OCI-LY1 (cell line): Measurements from ENCODE around the gene ICAM4.

Experiments
- H2AFZ ChIP-seq: fragments of 200-600 bp; sonication (generic), shearing (Covaris generic); 2 replicates; pipeline ENCODE4 v1.6.0; 2014; ENCODE audit warnings: antibody characterized with exemption, mild to moderate bottlenecking, low read length
- H3F3A ChIP-seq: fragments of 200-600 bp; sonication (generic), shearing (Covaris generic); 2 replicates; pipeline ENCODE4 v1.6.0; 2014; ENCODE audit warnings: mild to moderate bottlenecking, antibody characterized with exemption, low read length, moderate library complexity; ENCODE audit not compliant: insufficient read depth
- H3K27ac ChIP-seq: fragments of 200-600 bp; sonication (generic); 2 replicates; pipeline ENCODE4 v1.5.1; 2014; ENCODE audit warnings: low read length, mixed run types, mild to moderate bottlenecking, low read depth; ENCODE audit not compliant: poor library complexity, severe bottlenecking
- H3K27me3 ChIP-seq: fragments of 200-600 bp; sonication (generic); 2 replicates; pipeline ENCODE4 v1.6.0; 2014; ENCODE audit warnings: antibody characterized with exemption, mild to moderate bottlenecking, low read length, moderate library complexity; ENCODE audit not compliant: insufficient read depth
- H3K36me3 ChIP-seq: fragments of 200-600 bp; sonication (generic); 2 replicates; pipeline ENCODE4 v1.6.1; 2014; ENCODE audit warnings: mild to moderate bottlenecking, antibody characterized with exemption, low read length, moderate library complexity, mixed read lengths; ENCODE audit not compliant: insufficient read depth
- H3K4me1 ChIP-seq: fragments of 200-600 bp; sonication (generic); 2 replicates; pipeline ENCODE4 v1.5.1; 2014; ENCODE audit warnings: mild to moderate bottlenecking, low read length, moderate library complexity; ENCODE audit not compliant: insufficient read depth, severe bottlenecking
- H3K4me2 ChIP-seq: fragments of 200-600 bp; sonication (generic), shearing (Covaris generic); 2 replicates; pipeline ENCODE4 v1.6.1; 2014; ENCODE audit warnings: low read length
- H3K4me3 ChIP-seq: fragments of 200-600 bp; sonication (generic); 2 replicates; pipeline ENCODE4 v1.5.1; 2014; ENCODE audit warnings: low read length, low read depth, mild to moderate bottlenecking, mixed read lengths; ENCODE audit not compliant: poor library complexity, severe bottlenecking
- H3K79me2 ChIP-seq: fragments of 200-600 bp; shearing (Covaris generic); 2 replicates; pipeline ENCODE4 v1.6.1; 2016; ENCODE audit warnings: mixed run types, low read length, mixed read lengths; ENCODE audit not compliant: insufficient read depth
- H3K9ac ChIP-seq: fragments of 200-600 bp; sonication (generic), shearing (Covaris generic); 2 replicates; pipeline ENCODE4 v1.6.1; 2014; ENCODE audit warnings: mild to moderate bottlenecking, low read length, mixed read lengths
- H3K9me2 ChIP-seq: fragments of 200-600 bp; sonication (generic), shearing (Covaris generic); 2 replicates; pipeline ENCODE4 v1.6.1; 2014; ENCODE audit warnings: low read depth, mild to moderate bottlenecking, low read length, mixed read lengths
- H3K9me3 ChIP-seq: fragments of 200-600 bp; shearing (Covaris generic); 2 replicates; pipeline ENCODE4 v1.6.1; 2014; ENCODE audit warnings: low read length, mixed read lengths
- H4K20me1 ChIP-seq: fragments of 200-600 bp; sonication (generic), shearing (Covaris generic); 2 replicates; pipeline ENCODE4 v1.6.0; 2016; ENCODE audit warnings: mild to moderate bottlenecking, low read length; ENCODE audit not compliant: insufficient read depth
- CTCF ChIP-seq: fragments of 200-600 bp; sonication (generic), shearing (Covaris generic); IDR thresholded peaks from 2 replicates; pipeline ENCODE4 v1.5.1; 2017; ENCODE audit warnings: mild to moderate bottlenecking, antibody characterized with exemption, low read length, moderate library complexity, mixed read lengths
- EZH2 ChIP-seq: fragments of 200-600 bp; sonication (generic), shearing (Covaris generic); IDR thresholded peaks from 2 replicates; pipeline ENCODE4 v1.8.0; 2017; ENCODE audit warnings: borderline replicate concordance, mixed run types, mild to moderate bottlenecking, antibody characterized with exemption, low read length, moderate library complexity, mixed read lengths

ICAM4 gene

GRCh38 chr19:10283301-10284064 lies 3.3 kb upstream of the ICAM4 start:
- no peak overlapping the region for H3K4me3 ChIP-seq
- TF ChIP-seq CTCF (no peak), EZH2 (no peak)
- H3K9me2 ChIP-seq: no peaks in the 10 kb centered on the region
- H3K9me3 ChIP-seq: no peaks in the 10 kb centered on the region
- peaks cover 11% of the 10 kb centered on the region for H3K36me3 ChIP-seq
- H3K4me2 ChIP-seq: no peak overlapping the region
- no peaks in the 10 kb centered on the region for H3K27me3 ChIP-seq
- H2AFZ ChIP-seq: no peak overlapping the region
- H3K27ac ChIP-seq: no peak overlapping the region
- no peaks in the 10 kb centered on the region for H3F3A ChIP-seq
- no peaks in the 10 kb centered on the region for H3K79me2 ChIP-seq
- peaks cover 11% of the 10 kb centered on the region for H3K4me1 ChIP-seq
- no peaks in the 10 kb centered on the region for H4K20me1 ChIP-seq
- no peak overlapping the region for H3K9ac ChIP-seq

- H3K4me2 ChIP-seq: no peak overlapping the region
- H3K9me3 ChIP-seq: no peaks in the 10 kb centered on the region
- no peaks in the 10 kb centered on the region for H3F3A ChIP-seq
- no peak overlapping the region for H3K27ac ChIP-seq
- TF ChIP-seq EZH2 (no peak), CTCF (no peak)
- H3K9me2 ChIP-seq: no peaks in the 10 kb centered on the region
- H3K36me3 ChIP-seq: peaks cover 11% of the 10 kb centered on the region
- no peaks in the 10 kb centered on the region for H3K79me2 ChIP-seq
- no peak overlapping the region for H2AFZ ChIP-seq
- peaks cover 19% of the 10 kb centered on the region for H3K4me1 ChIP-seq
- H3K4me3 ChIP-seq: no peak overlapping the region
- H4K20me1 ChIP-seq: no peaks in the 10 kb centered on the region
- H3K27me3 ChIP-seq: no peaks in the 10 kb centered on the region
- no peak overlapping the region for H3K9ac ChIP-seq
These were observed 2.4 kb upstream of the ICAM4 start for GRCh38 chr19:10284065-10284959.

GRCh38 chr19:10284960-10285278 lies 1.8 kb upstream of the ICAM4 start:
- no peak overlapping the region for H3K4me3 ChIP-seq
- H2AFZ ChIP-seq: no peak overlapping the region
- H3K9ac ChIP-seq: no peak overlapping the region
- no peaks in the 10 kb centered on the region for H3F3A ChIP-seq
- H3K9me2 ChIP-seq: no peaks in the 10 kb centered on the region
- no peaks in the 10 kb centered on the region for H4K20me1 ChIP-seq
- TF ChIP-seq CTCF: no peak
- no peak for TF ChIP-seq EZH2
- H3K4me2 ChIP-seq: no peak overlapping the region
- H3K79me2 ChIP-seq: no peaks in the 10 kb centered on the region
- no peaks in the 10 kb centered on the region for H3K9me3 ChIP-seq
- H3K27ac ChIP-seq: no peak overlapping the region
- peaks cover 11% of the 10 kb centered on the region for H3K36me3 ChIP-seq
- no peaks in the 10 kb centered on the region for H3K27me3 ChIP-seq
- peaks cover 25% of the 10 kb centered on the region for H3K4me1 ChIP-seq
